Adrenal gland (tissue), 12 donors: Measurements from ENCODE around the gene TRAPPC6A. TPM values are rescaled to one million over a fixed set of nuclear protein-coding genes. Genes with fewer than 3 reads are reported as not detected.

Experiments used
- DNase-seq, 7 donors: peaks; one replicate each; pipeline ENCODE4 v3.0.0-alpha.2; 2019 to 2020
- H3K27ac ChIP-seq, 5 donors: fragments of 200-600 bp; sonication (generic) in 4 of 5; 1 replicate in 3 of 5; 2 replicates in 2 of 5; pipeline versions ENCODE4 v1.5.1 to v1.8.0; 2016 to 2020; ENCODE audit warnings: mild to moderate bottlenecking in 1 of 5
- H3K27me3 ChIP-seq: fragments of 200-600 bp; 2 replicates; pipeline ENCODE4 v1.8.0; 2021
- H3K36me3 ChIP-seq, 2 donors: fragments of 200-600 bp; replicated peaks in 1 of 2; 1 replicate in 1 of 2; 2 replicates in 1 of 2; pipeline versions ENCODE4 v1.5.1 to v1.8.0; 2018 to 2022
- H3K4me1 ChIP-seq, 2 donors: fragments of 200-600 bp; replicated peaks in 1 of 2; 1 replicate in 1 of 2; 2 replicates in 1 of 2; pipeline versions ENCODE4 v1.5.1 to v1.8.0; 2018 to 2021
- H3K4me3 ChIP-seq, 4 donors: fragments of 200-600 bp; sonication (generic) in 3 of 4; one replicate each; pipeline ENCODE4 v1.5.1; 2016 to 2018
- H3K9me3 ChIP-seq, 3 donors: fragments of 200-600 bp; sonication (generic) in 1 of 3; replicated peaks in 1 of 3; 1 replicate in 2 of 3; 2 replicates in 1 of 3; pipeline versions ENCODE4 v1.5.1 to v1.8.0; 2016 to 2021
- CTCF ChIP-seq, 6 experiments: fragments of 450-650 bp in 4 of 6; fragments of 200-600 bp in 2 of 6; sonication (generic) in 1 of 6; IDR thresholded peaks; 1 replicate in 5 of 6; 2 replicates in 1 of 6; pipeline versions ENCODE4 v1.5.1 to v1.8.0; 2016 to 2021; ENCODE audit warnings: antibody characterized with exemption in 6 of 6, mild to moderate bottlenecking in 2 of 6, moderate library complexity in 1 of 6
- POLR2A ChIP-seq, 2 donors: fragments of 450-650 bp; IDR thresholded peaks; one replicate each; pipeline ENCODE4 v1.6.1; 2017; ENCODE audit warnings: antibody characterized with exemption in 2 of 2, mild to moderate bottlenecking in 2 of 2, moderate library complexity in 1 of 2
- WGBS, 4 donors: extraction: QIAGEN DNeasy Blood & Tissue Kit in 2 of 4; methylation state at CpG; one replicate each; pipeline versions ENCODE4 v1.1.5 to v1.1.7; 2013 to 2017; 5-methylcytosine and 5-hydroxymethylcytosine counted together
- intact Hi-C, 2 donors: fragments of 100-400 bp; cut with DNase I; formaldehyde crosslinking; loops; one replicate each; pipeline versions ENCODE4 v1.14.1 to v1.15.0; 2022 to 2023
- polyA plus RNA-seq, 3 donors: library from polyadenylated mRNA; stranded (reverse); fragments of 200-250 nt in 2 of 3; fragments of 350-450 nt in 1 of 3; fragmentation: Illumina TruSeq in 1 of 3; extraction: RNeasy Lipid Tissue Mini Kit (QIAGEN cat#74804) in 1 of 3; gene quantifications; one replicate each; pipeline ENCODE4 v1.2.3, GENCODE V29; 2013 to 2014
- total RNA-seq, 9 donors: library from RNA; depleted of rRNA in 4 of 9; stranded (reverse); fragments of >200 nt in 4 of 9; fragments of 120-200 nt in 1 of 9; fragmentation: NEBNext Ultra II Directional in 1 of 9; extraction: Animal tissue kit (Norgen Biotek cat#: 25700) in 1 of 9; gene quantifications; one replicate each; pipeline versions ENCODE4 v1.1.0 to v1.2.4, GENCODE V29; 2013 to 2023
- donor health status: healthy with polysubstance abuse.
- donor health status: Bipolar disorder and iron deficiency.
- donor health status: DM: yes; HTN: yes; CAD: no.
- donor health status: DM: no; HTN: no; CAD: no.
- donor health status: DM: no; HTN: no; CAD: no.
- donor health status: DM: yes; HTN: yes; CAD: no.

TRAPPC6A gene
- total and polyA plus RNA-seq, 12 donors = 5.1 to 71.4 (median 35.5) TPM

DNA sequence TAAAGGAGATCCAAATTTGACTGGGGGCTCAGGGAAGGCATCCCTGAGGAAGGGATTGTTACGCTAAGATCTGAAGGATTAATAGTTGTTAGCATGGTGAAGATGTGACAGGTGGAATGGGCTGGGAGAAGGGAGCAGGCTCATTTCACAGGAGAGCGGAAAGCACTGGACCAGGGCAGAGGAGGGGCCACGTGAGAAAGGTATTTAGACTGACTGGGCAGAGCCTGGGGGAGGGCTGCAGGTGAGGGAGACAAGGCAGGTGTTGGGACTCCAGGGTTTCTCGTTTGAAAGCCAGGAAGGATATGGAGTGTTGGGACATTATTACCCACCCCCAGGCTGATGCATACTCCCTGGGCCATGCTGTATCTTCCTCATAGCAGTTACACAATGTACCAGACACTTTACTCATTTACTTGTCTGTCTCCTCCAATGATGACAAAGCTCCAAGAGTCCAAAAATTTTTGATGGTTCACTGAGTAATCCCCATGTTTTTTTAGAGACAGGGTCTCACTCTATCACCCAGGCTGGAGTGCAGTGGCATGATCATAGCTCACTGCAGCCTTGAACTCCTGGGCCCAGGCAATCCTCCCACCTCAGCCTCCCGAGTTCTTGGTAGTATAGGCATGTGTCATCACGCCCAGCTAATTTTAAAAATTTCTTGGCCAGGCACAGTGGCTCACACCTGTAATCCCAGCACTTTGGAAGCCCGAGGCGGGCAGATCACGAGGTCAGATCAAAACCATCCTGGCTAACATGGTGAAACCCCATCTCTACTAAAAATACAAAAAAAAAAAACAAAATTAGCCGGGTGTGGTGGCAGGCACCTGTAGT, 2.3 kb downstream of the TRAPPC6A start:
- intact Hi-C loops = no loop called here
- 76 to 82% (median 80%) methylated on average over 10 of the region's 10 CpGs for WGBS, 4 donors

DNA sequence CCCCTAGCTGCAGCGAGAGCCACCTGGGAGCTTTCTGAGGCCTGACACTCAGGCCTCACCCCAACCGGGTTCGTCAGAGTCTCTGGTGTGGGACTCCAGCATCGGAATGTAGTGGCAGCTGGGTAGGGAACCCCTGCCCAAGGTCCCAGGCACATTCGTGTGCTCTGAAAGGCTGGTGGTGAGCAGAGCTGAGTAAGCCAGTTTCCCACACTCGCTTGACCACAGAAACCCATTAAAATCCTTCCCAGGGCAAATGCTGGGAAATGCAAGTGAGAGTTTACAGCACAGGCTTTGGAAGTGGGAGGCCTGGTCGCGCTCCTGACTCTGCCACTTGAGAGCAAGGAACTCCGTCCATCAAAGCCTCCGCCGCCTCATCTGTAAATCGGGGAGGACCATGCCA, 4.2 kb downstream of the TRAPPC6A start:
- WGBS, 4 donors = 69 to 82% (median 73%) methylated on average over 10 to 12 of the region's 12 CpGs
- Histone ChIP-seq H3K27me3 (no peaks in the 10 kb centered on the region), H3K4me1 (peaks cover 6% of the 10 kb centered on the region in 2 donors), H3K4me3 (no peak overlapping the region), H3K27ac (no peak overlapping the region), H3K9me3 (no peaks in the 10 kb centered on the region), H3K36me3 (no peaks in the 10 kb centered on the region)
- intact Hi-C loops = no loop called here
- DNase-seq = peak in 1 of 7 donors; percentile 47
- no peak for TF ChIP-seq POLR2A (IDR thresholded peaks at IDR 0.05)
- no peak for TF ChIP-seq CTCF (IDR thresholded peaks at IDR 0.05)

More for the DNA sequence above, 2.3 kb downstream of the TRAPPC6A start:
- Histone ChIP-seq H3K27ac (no peak overlapping the region), H3K4me1 (peaks cover 18 to 23% of the 10 kb centered on the region in 2 donors), H3K9me3 (no peaks in the 10 kb centered on the region), H3K36me3 (no peaks in the 10 kb centered on the region), H3K27me3 (no peaks in the 10 kb centered on the region), H3K4me3 (no peak overlapping the region)
- TF ChIP-seq POLR2A (IDR thresholded peaks at IDR 0.05) = no peak
- no peak for TF ChIP-seq CTCF (IDR thresholded peaks at IDR 0.05)
- DNase-seq = no peak

GRCh38 chr19:45172611-45173208, 5.3 kb downstream of the TRAPPC6A start:
- TF ChIP-seq CTCF (IDR thresholded peaks at IDR 0.05) = no peak
- TF ChIP-seq POLR2A (IDR thresholded peaks at IDR 0.05) = no peak
- peaks cover 6% of the 10 kb centered on the region in 2 donors for H3K4me1 ChIP-seq
- DNase-seq = no peak
- H3K36me3 ChIP-seq = no peaks in the 10 kb centered on the region
- peak overlapping the region in 1 of 5 donors; percentile 45 for H3K27ac ChIP-seq
- 94 to 100% (median 96%) methylated on average over 1 to 17 of the region's 18 CpGs for WGBS, 4 donors
- no peaks in the 10 kb centered on the region for H3K9me3 ChIP-seq
- no peak overlapping the region for H3K4me3 ChIP-seq
- intact Hi-C loops = no loop called here
- H3K27me3 ChIP-seq = no peaks in the 10 kb centered on the region

GRCh38 chr19:45172173-45172572, 5.9 kb downstream of the TRAPPC6A start:
- 59 to 68% (median 63%) methylated on average over 3 to 4 of the region's 4 CpGs for WGBS, 4 donors
- intact Hi-C loops = no loop called here

More at GRCh38 chr19:45172173-45172572, 5.9 kb downstream of the TRAPPC6A start:
- Histone ChIP-seq H3K27me3 (no peaks in the 10 kb centered on the region), H3K27ac (peak overlapping the region in 1 of 5 donors; percentile 45), H3K36me3 (no peaks in the 10 kb centered on the region), H3K4me1 (peaks cover 1 to 2% of the 10 kb centered on the region in 2 donors), H3K4me3 (no peak overlapping the region), H3K9me3 (no peaks in the 10 kb centered on the region)
- TF ChIP-seq CTCF (IDR thresholded peaks at IDR 0.05) (no peak), POLR2A (IDR thresholded peaks at IDR 0.05) (no peak)
- no peak for DNase-seq
